GM21360 (cell line): ENCODE results near the gene WT1.
"Not testable (repeated sequence)": the region's sequence is repeated elsewhere in the genome, so short reads cannot be mapped to it uniquely, and the experiment has no call there.

ENCODE experiments used
- ATAC-seq: cut with Tn5 transposase; IDR thresholded peaks from one replicate; pipeline ENCODE4 v1.9.1; 2021; ENCODE audit warnings: mild to moderate bottlenecking, moderate library complexity; ENCODE audit not compliant: unreplicated experiment

Gene WT1

GRCh38 chr11:32435511-32435941 lies at the start of gene WT1:
TSS of gene WT1 (minus strand) at chr11:32435539.
- no peak for ATAC-seq

- no peak for ATAC-seq
These were observed 44.0 kb upstream of the WT1 start for GRCh38 chr11:32479291-32479690.

DNA sequence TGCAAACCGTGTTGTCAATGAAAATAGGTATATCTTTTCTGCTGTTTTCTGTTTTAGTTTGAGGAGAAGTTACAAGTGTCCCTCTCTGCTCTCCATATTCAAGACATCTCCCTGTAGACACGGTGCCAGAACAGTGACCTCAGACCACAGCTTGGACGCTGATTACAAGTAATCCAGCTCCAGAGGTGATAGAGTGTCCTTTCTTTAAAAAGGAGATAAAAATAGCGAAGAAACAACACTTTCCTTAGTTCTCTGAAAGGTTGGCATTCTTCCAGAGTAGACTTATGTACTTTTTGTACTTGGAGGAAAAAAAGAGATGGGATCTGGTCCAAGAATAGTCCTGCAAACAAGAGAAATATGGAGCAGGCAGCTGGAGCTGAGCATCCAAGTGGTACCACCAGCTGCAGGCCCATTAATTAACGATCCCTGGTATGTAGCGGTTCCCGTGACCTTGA lies 43.0 kb upstream of the WT1 start:
- ATAC-seq = no peak

GRCh38 chr11:32473282-32473909 lies 38.1 kb upstream of the WT1 start:
- no peak for ATAC-seq

DNA sequence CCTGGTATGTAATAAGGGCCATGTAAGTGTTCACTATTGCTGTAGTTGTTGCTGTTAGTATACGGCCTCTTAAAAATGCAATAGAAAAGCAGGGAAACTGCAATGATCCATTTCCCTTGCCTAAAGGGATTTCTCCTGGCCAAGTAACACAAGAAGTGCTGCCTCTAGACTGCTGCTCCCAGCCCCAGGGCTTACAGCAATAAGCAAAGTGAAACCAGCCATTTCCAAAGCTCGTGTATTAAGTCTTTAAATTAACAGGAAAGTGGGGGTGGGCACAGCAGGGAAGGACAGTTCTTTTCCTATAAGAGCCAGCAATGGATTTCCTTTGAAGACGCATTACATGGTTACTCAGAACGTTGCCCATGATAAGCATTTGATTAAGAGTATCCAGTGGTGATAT lies 36.9 kb upstream of the WT1 start:
- ATAC-seq = no peak

DNA sequence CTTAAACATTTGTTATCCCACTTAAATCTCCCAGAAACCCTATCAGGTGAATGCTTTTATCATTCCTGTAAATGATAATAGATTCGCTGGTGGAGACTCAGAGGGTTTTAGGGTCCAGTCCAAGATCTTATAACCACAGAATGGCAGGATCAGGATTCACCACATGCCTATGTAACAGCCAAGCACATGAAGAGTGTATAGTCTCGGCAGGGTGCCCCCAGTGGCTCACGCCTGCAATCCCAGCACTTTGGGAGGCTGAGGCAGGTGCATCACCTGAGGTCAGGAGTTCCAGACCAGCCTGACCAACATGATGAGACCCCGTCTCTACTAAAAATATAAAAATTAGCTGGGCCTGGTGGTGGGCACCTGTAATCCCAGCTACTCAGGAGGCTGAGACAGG lies 36.2 kb upstream of the WT1 start:
- ATAC-seq = not testable (repeated sequence)

DNA sequence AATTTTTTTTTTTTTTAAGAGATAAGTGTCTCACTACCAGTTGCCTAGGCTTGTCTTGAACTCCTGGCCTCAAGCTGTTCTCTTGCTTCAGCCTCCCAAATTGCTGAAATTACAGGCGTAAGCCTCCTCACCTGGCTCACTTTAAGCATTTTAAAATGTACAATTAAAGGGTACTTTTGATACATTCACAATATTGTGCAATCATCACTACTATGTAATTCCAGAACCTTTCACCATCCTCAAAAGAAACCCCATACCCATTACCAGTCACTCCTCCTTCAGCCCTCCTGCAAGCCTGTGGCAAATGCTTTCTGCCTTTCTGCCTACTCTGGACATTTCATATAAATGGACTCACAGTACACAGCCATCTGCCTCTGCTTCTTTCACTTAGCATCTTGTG lies 34.5 kb upstream of the WT1 start:
- ATAC-seq = no peak

GRCh38 chr11:32466279-32466915 lies 31.1 kb upstream of the WT1 start:
- no peak for ATAC-seq

DNA sequence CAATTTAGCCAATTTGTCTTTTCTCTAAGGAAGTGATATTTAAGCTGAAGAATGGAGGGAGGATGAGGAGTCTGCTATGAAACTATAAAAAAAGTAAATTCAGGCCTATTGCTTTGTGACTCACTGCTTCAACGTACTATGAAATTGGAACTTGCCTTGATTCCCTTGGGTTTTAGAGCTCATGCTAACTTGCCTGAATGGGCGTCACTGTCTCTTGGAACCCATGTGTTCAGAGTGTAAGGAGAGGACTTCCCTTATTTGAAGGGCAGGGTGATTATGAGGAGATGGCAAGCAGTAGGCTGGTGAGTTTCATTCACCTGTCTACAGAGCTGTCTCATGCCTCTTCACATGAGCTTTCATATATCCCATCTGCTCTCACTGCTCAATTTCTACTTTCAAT lies 28.7 kb upstream of the WT1 start:
- no peak for ATAC-seq

DNA sequence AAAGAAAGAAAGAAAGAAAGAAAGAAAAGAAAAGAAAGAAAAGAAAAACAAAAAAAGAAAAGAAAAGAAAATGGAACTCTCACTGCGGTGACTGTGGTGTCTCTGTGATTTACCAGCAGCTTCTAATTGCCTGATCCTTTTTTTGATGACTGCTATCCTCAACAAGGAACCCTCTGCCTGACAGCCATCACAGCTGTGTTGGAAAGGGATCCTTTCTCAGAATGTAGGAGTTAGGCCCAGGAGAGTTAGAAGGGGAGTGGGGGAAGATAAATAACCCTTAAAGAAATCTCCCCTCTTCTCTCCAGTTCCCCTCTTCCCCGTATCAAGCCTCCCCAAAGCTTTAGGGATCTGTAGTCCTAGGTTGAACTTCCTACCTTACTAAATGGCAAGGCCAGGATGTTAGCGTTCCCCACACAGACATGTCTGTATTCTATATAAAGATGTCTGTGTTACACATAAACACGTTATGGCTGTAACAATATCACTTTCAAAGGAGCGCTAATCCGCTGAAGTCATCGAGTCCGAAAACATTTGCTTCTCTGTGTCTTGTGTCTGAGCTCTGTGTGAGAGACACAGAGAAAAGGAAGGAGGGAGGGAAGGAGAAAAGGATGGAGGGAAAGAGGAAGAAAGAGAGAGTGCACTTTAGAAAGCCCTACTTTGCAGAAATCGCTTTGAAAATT lies 26.8 kb upstream of the WT1 start:
- no peak for ATAC-seq

DNA sequence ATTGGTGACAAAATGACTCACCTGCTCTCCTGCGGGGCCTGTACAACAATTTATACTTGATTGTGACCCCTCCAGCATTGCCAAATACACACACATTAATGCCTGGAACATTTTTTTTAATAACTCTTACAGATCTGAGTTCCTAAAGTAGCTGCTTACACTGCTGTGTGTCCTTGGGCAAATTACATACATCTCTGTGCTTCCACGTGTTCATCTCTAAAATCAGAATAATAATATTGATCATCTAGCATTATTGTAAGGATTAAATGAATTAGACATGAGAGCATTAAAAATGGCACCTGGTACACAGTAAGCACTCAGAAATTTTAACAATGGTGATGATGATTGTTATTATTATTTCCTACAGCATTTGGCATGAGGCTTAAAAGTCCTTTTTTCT lies 21.5 kb upstream of the WT1 start:
- no peak for ATAC-seq

DNA sequence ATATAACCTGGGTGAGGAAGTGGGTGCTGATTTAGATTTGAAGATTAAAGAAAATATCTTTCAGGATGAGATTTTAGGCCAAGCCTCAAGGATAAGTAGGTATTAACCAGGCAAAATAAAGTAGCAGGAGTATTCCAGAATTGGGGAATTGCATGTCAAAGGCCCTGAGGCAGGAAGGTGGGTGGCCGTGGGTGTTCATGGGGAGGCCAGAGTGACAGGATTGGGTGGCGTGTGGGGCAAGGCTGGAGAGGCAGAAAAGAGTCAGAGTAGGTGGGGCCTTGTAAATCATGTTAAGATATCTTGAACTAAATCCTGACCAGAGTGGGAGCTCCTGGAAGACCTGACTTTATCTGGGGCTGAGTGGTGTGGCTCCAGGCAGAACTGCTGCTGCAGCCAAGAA lies 19.7 kb upstream of the WT1 start:
- ATAC-seq = no peak

GRCh38 chr11:32451808-32452207 lies 16.5 kb upstream of the WT1 start:
- ATAC-seq = no peak

- no peak for ATAC-seq
These were observed 15.0 kb upstream of the WT1 start for GRCh38 chr11:32450372-32450771.

DNA sequence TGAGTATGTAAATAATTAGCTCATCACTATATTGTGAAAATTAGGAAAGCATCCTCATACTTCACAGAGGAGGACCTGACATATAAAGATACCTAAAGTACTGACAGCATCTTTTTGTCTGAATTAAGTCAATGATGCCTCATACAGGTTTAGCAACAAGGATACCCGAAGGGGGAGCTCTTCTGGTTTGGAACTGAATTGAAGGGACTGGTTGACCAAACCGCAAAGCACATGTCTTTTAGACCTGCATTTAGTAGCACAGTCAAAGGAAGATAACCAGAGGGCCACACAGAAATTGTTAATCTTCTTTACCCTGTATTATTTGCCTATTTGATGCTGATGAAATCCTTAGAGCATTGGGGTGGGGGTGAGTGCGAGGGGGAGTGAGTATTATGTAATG lies 12.9 kb upstream of the WT1 start:
- ATAC-seq = no peak

GRCh38 chr11:32447252-32447651 lies 11.9 kb upstream of the WT1 start:
- no peak for ATAC-seq

GRCh38 chr11:32446227-32446626 lies 10.9 kb upstream of the WT1 start:
- no peak for ATAC-seq

GRCh38 chr11:32444186-32444585 lies 8.8 kb upstream of the WT1 start:
- no peak for ATAC-seq

DNA sequence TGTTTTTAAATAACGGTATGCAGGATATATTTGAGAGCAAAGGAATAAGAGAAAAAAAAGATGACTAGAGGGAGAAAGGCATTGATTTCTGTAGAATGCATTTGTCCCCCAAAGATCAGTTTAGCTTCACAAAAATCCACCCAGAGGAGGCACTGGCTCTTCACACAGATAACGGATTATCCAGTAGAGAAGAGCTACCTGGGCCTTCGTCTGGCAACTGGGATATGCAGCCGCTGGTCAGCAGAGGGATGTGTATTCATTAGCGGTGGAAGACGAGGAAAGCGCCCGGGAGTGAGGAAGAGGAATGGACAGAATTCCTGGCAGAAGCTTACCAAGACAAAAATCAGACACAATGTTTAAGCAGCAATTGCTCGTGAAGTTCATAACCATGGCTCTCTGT lies 5.6 kb upstream of the WT1 start:
- no peak for ATAC-seq

DNA sequence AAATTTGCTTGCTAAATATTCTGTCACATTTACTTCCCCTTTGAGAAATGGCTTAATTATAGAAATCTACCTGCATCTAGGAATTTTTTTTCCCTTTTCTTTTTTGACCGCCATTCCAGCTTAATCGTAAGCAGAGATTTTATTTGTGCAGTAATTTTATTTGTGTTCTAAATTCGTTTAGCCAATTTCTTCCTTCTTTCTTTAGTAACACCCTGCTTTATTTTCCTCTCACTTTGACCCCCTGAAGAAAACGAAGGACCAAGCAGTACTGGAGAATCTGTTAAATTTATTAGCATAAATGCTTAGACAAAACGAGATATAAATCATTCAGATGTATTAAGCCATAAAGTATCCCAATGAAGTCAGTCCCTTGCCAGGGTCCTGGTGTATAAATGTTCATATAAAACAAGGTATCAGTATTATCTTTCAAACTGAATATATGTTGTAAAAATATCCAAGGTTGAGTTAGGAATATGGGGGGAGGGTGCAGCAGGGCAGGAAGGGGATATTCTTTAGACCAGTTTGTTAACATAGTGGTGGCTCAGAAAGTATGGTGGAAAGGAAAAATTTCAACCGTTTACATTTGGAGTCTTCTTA lies 5.1 kb upstream of the WT1 start:
- no peak for ATAC-seq

GRCh38 chr11:32439501-32440210 lies 4.3 kb upstream of the WT1 start:
- ATAC-seq = no peak
